GM23338 (cell line): ENCODE data around the gene TMEM132D. TPM values are rescaled to one million over a fixed set of nuclear protein-coding genes. Genes with fewer than 3 reads are reported as not detected.

Source experiments
- ATAC-seq: fragments of 200-7000 bp; cut with Tn5 transposase; 3 replicates; pipeline ENCODE4 v1.9.1; 2020
- DNase-seq: peaks from one replicate; pipeline ENCODE4 v3.0.0-alpha.2; 2015; ENCODE audit warnings: low spot score
- H2AFZ ChIP-seq: fragments of 200-600 bp; sonication (generic); 2 replicates; pipeline ENCODE4 v1.8.0; 2016; ENCODE audit warnings: antibody characterized with exemption, mild to moderate bottlenecking, moderate library complexity
- H3F3A ChIP-seq: fragments of 200-600 bp; sonication (generic); replicated peaks from 2 replicates; pipeline ENCODE4 v1.8.0; 2017; ENCODE audit warnings: antibody characterized with exemption, mixed run types, low read depth
- H3K27ac ChIP-seq: fragments of 200-600 bp; sonication (generic); 2 replicates; pipeline ENCODE4 v1.6.1; 2016; ENCODE audit warnings: low read depth
- H3K27me3 ChIP-seq: fragments of 200-600 bp; sonication (generic); 2 replicates; pipeline ENCODE4 v1.8.0; 2016; ENCODE audit warnings: mild to moderate bottlenecking, mixed run types, moderate library complexity; ENCODE audit not compliant: insufficient read depth
- H3K36me3 ChIP-seq: fragments of 200-600 bp; sonication (generic); 2 replicates; pipeline ENCODE4 v1.8.0; 2016; ENCODE audit warnings: mild to moderate bottlenecking; ENCODE audit not compliant: insufficient read depth
- H3K4me1 ChIP-seq: fragments of 200-600 bp; sonication (generic); 2 replicates; pipeline ENCODE4 v1.8.0; 2016; ENCODE audit warnings: mild to moderate bottlenecking, moderate library complexity; ENCODE audit not compliant: insufficient read depth
- H3K4me2 ChIP-seq: fragments of 200-600 bp; sonication (generic); 2 replicates; pipeline ENCODE4 v1.7.1; 2017; ENCODE audit warnings: mixed run types
- H3K4me3 ChIP-seq: fragments of 200-600 bp; sonication (generic); 2 replicates; pipeline ENCODE4 v1.6.1; 2016; ENCODE audit warnings: mixed run types
- H3K79me2 ChIP-seq: fragments of 200-600 bp; sonication (generic); replicated peaks from 2 replicates; pipeline ENCODE4 v1.8.0; 2017; ENCODE audit warnings: mild to moderate bottlenecking; ENCODE audit not compliant: insufficient read depth
- H3K9me2 ChIP-seq: fragments of 200-600 bp; sonication (generic); 2 replicates; pipeline ENCODE4 v1.8.0; 2017; ENCODE audit not compliant: insufficient read depth
- H4K20me1 ChIP-seq: fragments of 200-600 bp; sonication (generic); replicated peaks from 2 replicates; pipeline ENCODE4 v1.8.0; 2017; ENCODE audit warnings: mild to moderate bottlenecking; ENCODE audit not compliant: insufficient read depth
- H3K27ac Mint-ChIP-seq: 2 replicates; pipeline ENCODE4 v1.8.0; 2020; ENCODE audit warnings: inconsistent platforms, mild to moderate bottlenecking, moderate library complexity, mixed read lengths
- H3K27me3 Mint-ChIP-seq: 3 replicates; pipeline ENCODE4 v1.8.0; 2022; ENCODE audit warnings: low read depth, mild to moderate bottlenecking, moderate library complexity, mixed read lengths, inconsistent platforms; ENCODE audit not compliant: insufficient read depth, poor library complexity
- H3K36me3 Mint-ChIP-seq: 3 replicates; pipeline ENCODE4 v1.8.0; 2021; ENCODE audit warnings: low read depth, mild to moderate bottlenecking, inconsistent platforms, moderate library complexity, mixed read lengths
- H3K4me1 Mint-ChIP-seq: 3 replicates; pipeline ENCODE4 v1.8.0; 2020; ENCODE audit warnings: mild to moderate bottlenecking, inconsistent platforms, mixed read lengths
- H3K4me3 Mint-ChIP-seq: 3 replicates; pipeline ENCODE4 v1.8.0; 2021; ENCODE audit warnings: moderate library complexity, mild to moderate bottlenecking, inconsistent platforms, mixed read lengths
- H3K9me3 Mint-ChIP-seq: 3 replicates; pipeline ENCODE4 v1.8.0; 2020; ENCODE audit warnings: moderate library complexity, mild to moderate bottlenecking, inconsistent platforms, mixed read lengths
- CREB1 ChIP-seq: fragments of 250-450 bp; sonication (Bioruptor Pico); IDR thresholded peaks from 2 replicates; pipeline ENCODE4 v1.5.0; 2020; ENCODE audit warnings: low read depth, mild to moderate bottlenecking, moderate library complexity
- EZH2phosphoT487 ChIP-seq: fragments of 200-600 bp; sonication (generic); IDR thresholded peaks from one replicate; pipeline ENCODE4 v1.8.1; 2018; ENCODE audit warnings: antibody characterized with exemption; ENCODE audit not compliant: unreplicated experiment
- JUNB ChIP-seq: IDR thresholded peaks from one replicate; pipeline ENCODE4 v1.6.1; 2016; ENCODE audit warnings: antibody characterized with exemption; ENCODE audit not compliant: unreplicated experiment
- POLR2AphosphoS5 ChIP-seq: IDR thresholded peaks from 2 replicates; pipeline ENCODE4 v1.6.1; 2016; ENCODE audit warnings: antibody characterized with exemption, low read depth
- STAT1 ChIP-seq: IDR thresholded peaks from one replicate; pipeline ENCODE4 v1.6.1; 2016; ENCODE audit warnings: antibody characterized with exemption; ENCODE audit not compliant: unreplicated experiment
- ZNF331 ChIP-seq: fragments of 250-450 bp; sonication (Bioruptor Pico); IDR thresholded peaks from 2 replicates; pipeline ENCODE4 v1.5.0; 2020; ENCODE audit warnings: low read depth, mild to moderate bottlenecking, moderate library complexity
- ZNF462 ChIP-seq: fragments of 250-450 bp; sonication (Bioruptor Pico); IDR thresholded peaks from 2 replicates; pipeline ENCODE4 v1.5.0; 2020; ENCODE audit warnings: mild to moderate bottlenecking, moderate library complexity
- polyA plus RNA-seq: library from polyadenylated mRNA; unstranded; fragments of >200 nt; fragmentation: Nextera tagmentation; extraction: Ambion mirVana; gene quantifications from 2 replicates; pipeline ENCODE4 v1.2.1, GENCODE V29; 2016
- total RNA-seq: library from RNA; depleted of rRNA; stranded (reverse); fragments of >200 nt; shearing (Covaris generic); gene quantifications from 2 replicates; pipeline ENCODE4 v1.2.3, GENCODE V29; 2014
- TF ChIP-seq, protein P1 (sequence below), 2 experiments: fragments of 200-600 bp in 1 of 2; sonication (generic) in 1 of 2; conservative IDR thresholded peaks; 2 replicates each; pipeline versions ENCODE4 v1.5.1 to v1.6.1; 2016 to 2017; ENCODE audit warnings: antibody characterized with exemption in 2 of 2, low read depth in 2 of 2, mild to moderate bottlenecking in 2 of 2, moderate library complexity in 1 of 2

The TMEM132D gene
- total and polyA plus RNA-seq, 2 experiments from 2014 or later, result 0.44 to 5.3 TPM

GRCh38 chr12:129230995-129231394, 672.8 kb downstream of the TMEM132D start (continued):
- TF ChIP-seq ZNF462, result no peak
- TF ChIP-seq CREB1 (CRISPR knock-in tag), result no peak
- no peak for TF ChIP-seq JUNB
- no peak for TF ChIP-seq ZNF331 (CRISPR knock-in tag)
- no peak for TF ChIP-seq POLR2AphosphoS5
- no peak for TF ChIP-seq EZH2phosphoT487

- DNase-seq, result no peak
- peaks cover 28% of the 10 kb centered on the region for H3K36me3 Mint-ChIP-seq
- no peaks in the 10 kb centered on the region for H3K36me3 ChIP-seq
- TF ChIP-seq STAT1 (no peak), ZNF331 (CRISPR knock-in tag) (no peak), CREB1 (CRISPR knock-in tag) (no peak), ZNF462 (no peak), POLR2AphosphoS5 (no peak), EZH2phosphoT487 (no peak)
- TF ChIP-seq, protein P1, sequence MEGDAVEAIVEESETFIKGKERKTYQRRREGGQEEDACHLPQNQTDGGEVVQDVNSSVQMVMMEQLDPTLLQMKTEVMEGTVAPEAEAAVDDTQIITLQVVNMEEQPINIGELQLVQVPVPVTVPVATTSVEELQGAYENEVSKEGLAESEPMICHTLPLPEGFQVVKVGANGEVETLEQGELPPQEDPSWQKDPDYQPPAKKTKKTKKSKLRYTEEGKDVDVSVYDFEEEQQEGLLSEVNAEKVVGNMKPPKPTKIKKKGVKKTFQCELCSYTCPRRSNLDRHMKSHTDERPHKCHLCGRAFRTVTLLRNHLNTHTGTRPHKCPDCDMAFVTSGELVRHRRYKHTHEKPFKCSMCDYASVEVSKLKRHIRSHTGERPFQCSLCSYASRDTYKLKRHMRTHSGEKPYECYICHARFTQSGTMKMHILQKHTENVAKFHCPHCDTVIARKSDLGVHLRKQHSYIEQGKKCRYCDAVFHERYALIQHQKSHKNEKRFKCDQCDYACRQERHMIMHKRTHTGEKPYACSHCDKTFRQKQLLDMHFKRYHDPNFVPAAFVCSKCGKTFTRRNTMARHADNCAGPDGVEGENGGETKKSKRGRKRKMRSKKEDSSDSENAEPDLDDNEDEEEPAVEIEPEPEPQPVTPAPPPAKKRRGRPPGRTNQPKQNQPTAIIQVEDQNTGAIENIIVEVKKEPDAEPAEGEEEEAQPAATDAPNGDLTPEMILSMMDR (conservative IDR thresholded peaks at IDR 0.05; ENCODE audit: low read depth in 2 of 2), result no peak
Measured at GRCh38 chr12:129226851-129227250, 677.0 kb downstream of the TMEM132D start.

More at GRCh38 chr12:129226851-129227250, 677.0 kb downstream of the TMEM132D start:
- Histone ChIP-seq H3K4me3 (no peak overlapping the region), H3K4me2 (no peak overlapping the region), H3K79me2 (no peaks in the 10 kb centered on the region), H3K4me1 (no peaks in the 10 kb centered on the region), H3F3A (no peaks in the 10 kb centered on the region), H3K27me3 (no peaks in the 10 kb centered on the region), H3K9me2 (no peaks in the 10 kb centered on the region), H3K27ac (no peak overlapping the region), H2AFZ (no peak overlapping the region), H4K20me1 (no peaks in the 10 kb centered on the region)
- Mint-ChIP-seq H3K27ac (no peak overlapping the region), H3K4me3 (no peak overlapping the region), H3K27me3 (peaks cover 3% of the 10 kb centered on the region), H3K4me1 (no peaks in the 10 kb centered on the region), H3K9me3 (peaks cover 93% of the 10 kb centered on the region)
- no peak for ATAC-seq
